Muscle layer of duodenum (tissue), 2 donors: ENCODE data around the gene RNF217.
A peak's percentile ranks its signal among the peaks of the same experiment; 100 is the strongest.

Source experiments
- H3K27ac ChIP-seq: one replicate; pipeline ENCODE4 v1.7.0; 2013; ENCODE audit warnings: mild to moderate bottlenecking, low read length
- H3K27me3 ChIP-seq: one replicate; pipeline ENCODE4 v1.7.0; 2013; ENCODE audit warnings: low read depth, mild to moderate bottlenecking, control low read depth, low read length
- H3K36me3 ChIP-seq, 2 donors: one replicate each; pipeline ENCODE4 v1.7.0; 2013; ENCODE audit warnings: low read length in 2 of 2, control low read depth in 1 of 2, mild to moderate bottlenecking in 1 of 2; ENCODE audit not compliant: insufficient read depth in 2 of 2, control insufficient read depth in 1 of 2
- H3K4me1 ChIP-seq, 2 donors: one replicate each; pipeline ENCODE4 v1.7.0; 2013; ENCODE audit warnings: low read length in 2 of 2, mild to moderate bottlenecking in 2 of 2, control low read depth in 1 of 2, moderate library complexity in 1 of 2; ENCODE audit not compliant: insufficient read depth in 2 of 2, control insufficient read depth in 1 of 2
- H3K4me3 ChIP-seq, 2 donors: one replicate each; pipeline ENCODE4 v1.7.0; 2013; ENCODE audit warnings: low read length in 2 of 2, low read depth in 1 of 2, mild to moderate bottlenecking in 1 of 2
- H3K9me3 ChIP-seq, 2 donors: one replicate each; pipeline ENCODE4 v1.7.0; 2013; ENCODE audit warnings: low read length in 2 of 2, control low read depth in 1 of 2, mild to moderate bottlenecking in 1 of 2; ENCODE audit not compliant: control insufficient read depth in 1 of 2
- donor health status: healthy.

The RNF217 gene

DNA sequence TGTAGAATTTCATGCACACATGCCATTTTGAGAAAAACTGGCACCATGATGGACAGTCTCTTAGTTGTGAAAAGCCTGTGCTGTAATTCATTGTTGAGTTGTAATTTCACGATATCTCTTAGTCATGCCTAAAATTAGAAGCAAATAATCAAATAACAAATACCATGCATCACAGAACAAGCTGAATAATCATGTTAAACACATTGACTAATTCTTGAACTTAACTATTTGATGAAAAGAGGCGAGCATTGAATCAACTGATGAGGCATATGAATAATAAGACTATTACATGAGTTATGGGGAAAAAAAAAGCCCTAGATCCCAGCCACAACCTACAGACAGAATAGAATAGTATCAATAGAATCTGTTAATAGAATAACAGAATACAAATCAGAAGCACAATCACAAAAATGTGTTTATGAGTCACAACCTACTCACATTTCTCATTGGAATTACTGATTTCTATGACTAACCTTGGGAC lies 14.2 kb upstream of the RNF217 start:
- H3K4me3 ChIP-seq: no peak overlapping the region
- H3K27me3 ChIP-seq: no peaks in the 10 kb centered on the region
- H3K36me3 ChIP-seq: no peaks in the 10 kb centered on the region
- H3K9me3 ChIP-seq: no peaks in the 10 kb centered on the region
- no peak overlapping the region for H3K27ac ChIP-seq
- H3K4me1 ChIP-seq: no peaks in the 10 kb centered on the region

DNA sequence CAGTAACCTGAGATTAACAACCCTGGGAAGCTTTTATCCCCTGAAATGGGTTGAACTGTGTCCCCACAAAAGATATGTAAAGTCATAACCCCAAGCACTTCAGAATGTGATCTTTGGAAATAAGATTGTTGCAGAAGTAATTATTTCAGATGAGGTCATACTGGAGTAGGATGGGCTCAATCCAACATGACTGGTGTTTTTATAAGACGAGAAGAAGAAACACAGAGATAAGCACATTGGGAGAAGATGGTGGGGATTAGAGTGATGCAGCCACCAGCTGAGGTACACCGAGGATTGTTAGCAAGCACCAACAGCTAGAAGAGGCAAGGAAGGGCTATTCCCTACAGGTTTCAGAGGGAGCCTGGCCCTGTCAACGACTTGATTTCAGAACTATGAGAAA lies 12.5 kb upstream of the RNF217 start:
- Histone ChIP-seq H3K27me3 (no peaks in the 10 kb centered on the region), H3K4me1 (no peaks in the 10 kb centered on the region), H3K4me3 (no peak overlapping the region), H3K36me3 (no peaks in the 10 kb centered on the region), H3K27ac (no peak overlapping the region), H3K9me3 (no peaks in the 10 kb centered on the region)

DNA sequence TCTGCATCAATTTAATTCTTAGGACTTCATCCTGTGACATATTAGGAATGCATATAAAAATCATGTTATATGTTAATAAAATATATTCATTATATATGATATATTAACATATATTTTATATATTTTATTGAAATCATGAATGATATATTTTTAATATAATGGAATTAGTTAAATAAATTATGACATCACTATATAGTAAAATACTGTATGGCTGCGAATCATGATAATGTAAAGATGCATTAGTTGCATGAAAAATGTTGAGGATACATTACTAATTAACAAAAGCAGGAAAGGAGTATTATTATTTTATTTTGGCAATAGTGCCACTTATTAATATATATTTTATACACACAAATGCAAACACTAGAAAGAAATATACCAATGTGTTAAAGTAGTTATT lies 8.4 kb upstream of the RNF217 start:
- H3K27me3 ChIP-seq: no peaks in the 10 kb centered on the region
- H3K4me3 ChIP-seq: no peak overlapping the region
- no peaks in the 10 kb centered on the region for H3K36me3 ChIP-seq
- no peaks in the 10 kb centered on the region for H3K9me3 ChIP-seq
- H3K27ac ChIP-seq: no peak overlapping the region
- no peaks in the 10 kb centered on the region for H3K4me1 ChIP-seq

DNA sequence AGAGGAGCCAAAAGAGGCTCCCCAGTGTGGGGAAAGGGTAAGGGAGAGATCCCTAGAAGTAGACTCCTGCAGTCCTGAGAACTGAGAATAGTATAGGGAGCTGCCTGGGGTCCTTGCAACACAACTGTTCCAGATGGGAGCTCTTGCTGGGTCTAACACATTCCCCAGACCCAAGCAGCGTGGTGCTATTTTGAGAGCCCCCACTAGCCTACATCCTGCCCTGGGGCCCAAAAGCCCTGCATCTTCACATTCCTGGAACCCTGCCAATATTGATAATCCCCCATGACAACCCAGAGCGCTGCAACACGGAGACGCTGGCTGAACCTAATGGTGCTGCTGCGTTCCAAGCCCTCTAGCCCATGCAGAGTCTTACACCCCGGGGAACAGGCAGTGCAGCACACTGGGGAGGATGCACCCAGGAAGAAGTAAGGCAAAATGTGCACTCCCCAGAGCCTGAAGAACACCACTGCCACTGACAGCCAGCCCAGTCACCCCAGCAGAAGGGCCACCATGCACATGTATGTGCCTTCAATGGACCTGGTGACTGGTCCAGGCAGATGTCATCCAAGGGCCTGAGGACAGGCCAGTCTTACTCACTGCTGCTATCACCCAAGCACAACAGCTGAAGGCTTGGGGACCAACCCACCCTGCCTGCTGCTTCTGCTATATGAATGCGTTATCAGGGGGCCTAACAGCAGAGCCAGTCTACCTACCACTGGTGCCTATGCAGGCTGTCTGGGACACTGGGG lies 7.0 kb upstream of the RNF217 start:
- no peaks in the 10 kb centered on the region for H3K36me3 ChIP-seq
- H3K4me3 ChIP-seq: no peak overlapping the region
- H3K9me3 ChIP-seq: no peaks in the 10 kb centered on the region
- H3K27ac ChIP-seq: no peak overlapping the region
- H3K27me3 ChIP-seq: no peaks in the 10 kb centered on the region
- H3K4me1 ChIP-seq: no peaks in the 10 kb centered on the region

GRCh38 chr6:124956018-124956417 lies 6.2 kb upstream of the RNF217 start:
- Histone ChIP-seq H3K4me1 (no peaks in the 10 kb centered on the region), H3K27ac (no peak overlapping the region), H3K36me3 (no peaks in the 10 kb centered on the region), H3K9me3 (no peaks in the 10 kb centered on the region), H3K4me3 (no peak overlapping the region), H3K27me3 (no peaks in the 10 kb centered on the region)

DNA sequence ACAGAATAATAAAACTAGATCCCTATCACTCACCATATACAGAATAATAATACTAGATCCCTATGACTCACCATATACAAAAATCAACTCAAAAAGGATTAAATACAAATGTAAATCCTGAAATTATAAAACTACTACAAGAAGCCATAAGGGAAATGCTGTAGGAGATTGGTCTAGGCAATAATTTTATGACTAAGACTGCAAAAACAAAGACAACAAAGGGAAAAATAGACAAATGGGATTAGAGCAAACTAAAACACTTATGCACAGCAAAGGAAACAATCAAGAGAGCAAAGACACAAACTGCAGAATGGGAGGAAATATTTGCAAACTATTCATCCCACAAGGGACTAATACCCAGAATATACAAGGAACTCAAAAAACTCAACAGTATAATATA lies 4.1 kb upstream of the RNF217 start:
- Histone ChIP-seq H3K27me3 (no peaks in the 10 kb centered on the region), H3K36me3 (peaks cover 0 to 6% of the 10 kb centered on the region in 2 donors), H3K4me1 (no peaks in the 10 kb centered on the region)

GRCh38 chr6:124958759-124959354 lies 3.4 kb upstream of the RNF217 start:
- Histone ChIP-seq H3K27me3 (no peaks in the 10 kb centered on the region), H3K4me3 (no peak overlapping the region), H3K9me3 (no peaks in the 10 kb centered on the region), H3K27ac (no peak overlapping the region), H3K4me1 (no peaks in the 10 kb centered on the region), H3K36me3 (peaks cover 0 to 13% of the 10 kb centered on the region in 2 donors)

More for the DNA sequence above, 4.1 kb upstream of the RNF217 start:
- Histone ChIP-seq H3K27ac (no peak overlapping the region), H3K4me3 (no peak overlapping the region), H3K9me3 (no peaks in the 10 kb centered on the region)

DNA sequence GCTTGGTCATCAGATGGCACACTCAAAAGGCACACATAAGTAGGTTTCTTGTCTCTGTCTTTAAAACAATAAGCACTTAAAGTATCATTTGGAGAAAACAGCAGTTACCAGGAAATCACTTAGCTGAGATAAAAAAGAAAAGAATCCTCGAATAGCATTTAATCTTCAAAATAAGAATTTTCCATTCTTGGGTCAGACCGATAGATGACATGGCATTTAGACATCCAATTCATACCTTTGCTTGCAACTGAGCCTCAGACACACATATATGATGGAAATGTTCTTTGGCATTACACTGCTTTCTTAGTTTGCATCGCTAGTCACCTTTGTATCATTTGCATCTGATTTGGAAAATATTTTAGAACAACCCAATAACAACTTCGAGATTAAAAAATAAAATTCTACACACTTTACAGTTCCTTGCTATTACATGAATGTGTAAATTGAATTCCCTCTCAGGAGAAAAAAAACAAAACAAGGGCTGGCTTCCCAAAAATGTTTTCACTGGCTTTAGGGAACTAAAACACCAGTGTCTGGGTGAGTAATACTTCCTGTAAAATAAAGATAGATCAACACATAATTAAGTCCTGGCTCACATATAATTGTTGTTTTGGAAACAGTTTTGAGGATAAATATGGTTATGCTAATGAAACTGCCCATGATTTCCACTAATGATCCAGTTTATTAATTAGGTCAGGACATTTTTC lies 1.3 kb upstream of the RNF217 start:
- Histone ChIP-seq H3K27ac (peak overlapping the region; percentile 98), H3K4me3 (peak overlapping the region; percentile 88 to 90)

DNA sequence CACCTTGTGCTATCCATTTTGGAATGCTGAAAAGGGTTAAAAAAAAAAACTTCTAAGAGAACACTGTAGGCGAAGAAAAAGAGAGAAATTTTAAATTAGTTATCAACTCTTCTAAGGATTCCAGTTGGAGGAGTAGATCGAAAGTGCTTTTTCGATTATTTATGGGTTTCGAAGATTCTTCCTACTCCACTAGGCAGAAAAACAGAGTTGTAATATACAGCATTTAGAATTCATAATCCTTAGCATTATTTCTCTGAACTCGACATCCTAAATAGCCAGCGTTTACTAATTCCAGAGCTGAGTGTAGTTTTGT lies 817 bp upstream of the RNF217 start:
- peaks cover 0 to 14% of the 10 kb centered on the region in 2 donors for H3K36me3 ChIP-seq
- H3K4me1 ChIP-seq: peaks cover 0 to 8% of the 10 kb centered on the region in 2 donors
- no peaks in the 10 kb centered on the region for H3K9me3 ChIP-seq
- peak overlapping the region; percentile 88 to 90 for H3K4me3 ChIP-seq
- peak overlapping the region; percentile 98 for H3K27ac ChIP-seq
- H3K27me3 ChIP-seq: no peaks in the 10 kb centered on the region

More for the DNA sequence above, 1.3 kb upstream of the RNF217 start:
- H3K9me3 ChIP-seq: no peaks in the 10 kb centered on the region
- H3K36me3 ChIP-seq: peaks cover 0 to 14% of the 10 kb centered on the region in 2 donors
- H3K4me1 ChIP-seq: peaks cover 0 to 8% of the 10 kb centered on the region in 2 donors
- no peaks in the 10 kb centered on the region for H3K27me3 ChIP-seq

GRCh38 chr6:124962639-124963415 lies 590 bp downstream of the RNF217 start:
- peak overlapping the region; percentile 71 to 90 for H3K4me3 ChIP-seq
- no peaks in the 10 kb centered on the region for H3K9me3 ChIP-seq
- no peaks in the 10 kb centered on the region for H3K27me3 ChIP-seq
- H3K36me3 ChIP-seq: peaks cover 0 to 14% of the 10 kb centered on the region in 2 donors
- peaks cover 0 to 8% of the 10 kb centered on the region in 2 donors for H3K4me1 ChIP-seq
- H3K27ac ChIP-seq: peak overlapping the region; percentile 85

GRCh38 chr6:124963416-124963785 lies 1.2 kb downstream of the RNF217 start:
- no peaks in the 10 kb centered on the region for H3K27me3 ChIP-seq
- peaks cover 0 to 14% of the 10 kb centered on the region in 2 donors for H3K36me3 ChIP-seq
- peak overlapping the region; percentile 71 to 90 for H3K4me3 ChIP-seq
- peak overlapping the region; percentile 85 for H3K27ac ChIP-seq
- no peaks in the 10 kb centered on the region for H3K9me3 ChIP-seq
- peaks cover 0 to 12% of the 10 kb centered on the region in 2 donors for H3K4me1 ChIP-seq
